HepG2 (cell line): ENCODE measurements around the gene CCN2. TPM values are rescaled to one million over a fixed set of nuclear protein-coding genes. Genes with fewer than 3 reads are reported as not detected.

Source experiments
- AKNA ChIP-seq: sonication (generic); formaldehyde crosslinking; IDR thresholded peaks from 2 replicates; pipeline ENCODE4 v1.4.0; 2020; ENCODE audit warnings: missing genetic modification reagents, borderline replicate concordance
- CENPX ChIP-seq: sonication (generic); formaldehyde crosslinking; IDR thresholded peaks from 2 replicates; pipeline ENCODE4 v1.9.0; 2021; ENCODE audit warnings: mild to moderate bottlenecking, missing genetic modification reagents, moderate library complexity
- HNF1B ChIP-seq: sonication (generic); formaldehyde crosslinking; IDR thresholded peaks from 2 replicates; pipeline ENCODE4 v1.5.1; 2020; ENCODE audit warnings: mild to moderate bottlenecking, moderate library complexity, missing genetic modification reagents
- JARID2 ChIP-seq: sonication (generic); formaldehyde crosslinking; IDR thresholded peaks from 2 replicates; pipeline ENCODE4 v1.8.1; 2023; ENCODE audit warnings: missing genetic modification reagents, inconsistent platforms; ENCODE audit not compliant: insufficient replicate concordance
- NFKBIZ ChIP-seq: IDR thresholded peaks from 2 replicates; pipeline ENCODE4 v1.6.1; 2018; ENCODE audit warnings: missing genetic modification reagents, missing compliant biosample characterization
- POGK ChIP-seq: sonication (generic); formaldehyde crosslinking; conservative IDR thresholded peaks from 2 replicates; pipeline ENCODE4 v1.8.0; 2022; ENCODE audit warnings: mild to moderate bottlenecking, moderate library complexity, missing genetic modification reagents
- RFX3 ChIP-seq: IDR thresholded peaks from 2 replicates; pipeline ENCODE4 v1.6.1; 2016; ENCODE audit warnings: missing biosample characterization, missing genetic modification reagents
- SMARCC2 ChIP-seq: fragments of 450-650 bp; IDR thresholded peaks from 2 replicates; pipeline ENCODE4 v1.6.1; 2017; ENCODE audit warnings: antibody characterized with exemption, mild to moderate bottlenecking
- TCF12 ChIP-seq, 2 experiments: fragments of 450-650 bp in 1 of 2; sonication (generic) in 1 of 2; formaldehyde crosslinking in 1 of 2; IDR thresholded peaks; 2 replicates each; pipeline versions ENCODE4 v1.6.1 to v1.8.0; 2017 to 2022; ENCODE audit warnings: antibody characterized with exemption in 1 of 2, mild to moderate bottlenecking in 1 of 2, missing genetic modification reagents in 1 of 2, moderate library complexity in 1 of 2
- TRAFD1 ChIP-seq: sonication (generic); formaldehyde crosslinking; IDR thresholded peaks from 2 replicates; pipeline ENCODE4 v1.5.1; 2020; ENCODE audit warnings: missing genetic modification reagents, mild to moderate bottlenecking, borderline replicate concordance
- ZNF460 ChIP-seq: sonication (generic); formaldehyde crosslinking; IDR thresholded peaks from 2 replicates; pipeline ENCODE4 v1.5.1; 2020; ENCODE audit warnings: missing genetic modification reagents, mild to moderate bottlenecking, borderline replicate concordance
- ZNF503 ChIP-seq: sonication (generic); formaldehyde crosslinking; IDR thresholded peaks from 2 replicates; pipeline ENCODE4 v1.4.0; 2020; ENCODE audit warnings: missing genetic modification reagents
- ZNF616 ChIP-seq: sonication (generic); formaldehyde crosslinking; IDR thresholded peaks from 2 replicates; pipeline ENCODE4 v1.5.0; 2020; ENCODE audit warnings: low read depth, mild to moderate bottlenecking, missing genetic modification reagents
- polyA plus RNA-seq, 8 experiments: library from polyadenylated mRNA; depleted of rRNA in 3 of 8; stranded (reverse) in 7 of 8; unstranded in 1 of 8; fragments of >200 nt; fragmentation: Illumina TruSeq in 4 of 8; extraction: Trizol in 4 of 8; gene quantifications; 2 replicates each; pipeline versions ENCODE4 v1.2.1 to v1.2.3, GENCODE V29; 2011 to 2016; ENCODE audit warnings: low read depth in 4 of 8, missing spikeins in 1 of 8, mixed read lengths in 1 of 8; ENCODE audit not compliant: insufficient read depth in 1 of 8
- total RNA-seq, 5 experiments: library from RNA; depleted of rRNA; stranded (reverse); fragments of >200 nt; fragmentation: Illumina TruSeq; extraction: Trizol; gene quantifications; 2 replicates each; pipeline ENCODE4 v1.2.3, GENCODE V29; 2016; ENCODE audit warnings: low read depth in 1 of 5

CCN2 gene
- total and polyA plus RNA-seq, 2 of the 13 experiments (the other 11 are each of a cell fraction or from before 2014, with no cell fraction given) = 34.7 to 316 TPM

GRCh38 chr6:131937703-131938631 is 13.2 kb downstream of the CCN2 start (continued):
- peak; percentile 89 for TF ChIP-seq HNF1B
- no peak for TF ChIP-seq JARID2 (CRISPR knock-in tag)
- no peak for TF ChIP-seq AKNA
- peak; percentile 41; the same call in 1 of the 2 replicates for TF ChIP-seq TRAFD1 (CRISPR knock-in tag)
- TF ChIP-seq ZNF616 (CRISPR knock-in tag) = no peak
- no peak; the same call in 1 of the 2 replicates for TF ChIP-seq ZNF460
- TF ChIP-seq TCF12 (IDR thresholded peaks at IDR 0.05) = no peak
- TF ChIP-seq TCF12 (CRISPR knock-in tag; IDR thresholded peaks at IDR 0.05) = 0 out of 2 replicates have a peak, but pooled peaks have one; percentile 74
- peak; percentile 92 for TF ChIP-seq ZNF503 (CRISPR knock-in tag)
- TF ChIP-seq RFX3 (CRISPR knock-in tag) = no peak
- TF ChIP-seq POGK (CRISPR knock-in tag) = peak; percentile 55; the same call in 1 of the 2 replicates
- TF ChIP-seq SMARCC2 = no peak; the same call in 1 of the 2 replicates
- TF ChIP-seq NFKBIZ (CRISPR knock-in tag) = peak; percentile 95; the same call in 1 of the 2 replicates
- TF ChIP-seq CENPX (CRISPR knock-in tag) = no peak
